ENCODE results near the gene SDK2.

SDK2 gene

GRCh38 chr17:73430848-73431247 lies 213.4 kb downstream of the SDK2 start:
- H3K36me3 Mint-ChIP-seq (ENCODE audit: low read depth): no peaks in the 10 kb centered on the region
- H3K9me3 Mint-ChIP-seq: no peaks in the 10 kb centered on the region
- H3K27ac Mint-ChIP-seq: no peak overlapping the region
- H3K4me3 Mint-ChIP-seq: no peak overlapping the region
- no peaks in the 10 kb centered on the region for H3K4me1 Mint-ChIP-seq (ENCODE audit: low read depth)
- H3K27me3 Mint-ChIP-seq: no peaks in the 10 kb centered on the region

DNA sequence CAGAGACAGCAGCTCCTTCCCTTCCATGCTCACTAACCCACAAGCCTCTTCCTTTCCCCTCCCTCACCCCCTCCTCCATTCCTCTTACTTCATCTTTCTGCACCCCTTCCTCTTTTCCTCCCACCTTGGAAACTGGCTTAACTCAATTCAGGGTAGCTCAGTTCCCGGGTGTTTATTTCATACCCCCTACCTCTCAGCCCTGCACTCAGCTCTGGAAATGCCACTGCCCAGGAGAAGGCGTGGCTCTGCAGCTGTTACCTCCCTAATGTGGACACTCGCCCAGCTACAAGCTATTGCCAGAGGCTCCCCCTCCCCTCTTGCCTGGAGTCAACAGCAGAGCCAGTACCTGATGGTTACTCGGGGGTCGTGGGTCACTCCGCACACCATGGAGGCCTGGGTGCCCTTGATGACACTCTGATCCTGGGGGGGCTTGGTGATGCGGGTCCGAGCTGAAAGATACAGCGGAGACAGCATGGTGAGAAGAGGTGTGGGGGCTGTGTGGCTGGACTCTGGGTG lies 214.0 kb downstream of the SDK2 start:
- H3K27me3 Mint-ChIP-seq: no peaks in the 10 kb centered on the region
- H3K36me3 Mint-ChIP-seq (ENCODE audit: low read depth): no peaks in the 10 kb centered on the region
- H3K4me3 Mint-ChIP-seq: no peak overlapping the region
- no peaks in the 10 kb centered on the region for H3K4me1 Mint-ChIP-seq (ENCODE audit: low read depth)
- no peak overlapping the region for H3K27ac Mint-ChIP-seq
- no peaks in the 10 kb centered on the region for H3K9me3 Mint-ChIP-seq

- Mint-ChIP-seq H3K27me3 (no peaks in the 10 kb centered on the region), H3K9me3 (no peaks in the 10 kb centered on the region), H3K4me1 (ENCODE audit: low read depth) (no peaks in the 10 kb centered on the region), H3K27ac (no peak overlapping the region), H3K4me3 (no peak overlapping the region), H3K36me3 (ENCODE audit: low read depth) (no peaks in the 10 kb centered on the region)
These were observed 214.6 kb downstream of the SDK2 start for GRCh38 chr17:73429440-73430164.

DNA sequence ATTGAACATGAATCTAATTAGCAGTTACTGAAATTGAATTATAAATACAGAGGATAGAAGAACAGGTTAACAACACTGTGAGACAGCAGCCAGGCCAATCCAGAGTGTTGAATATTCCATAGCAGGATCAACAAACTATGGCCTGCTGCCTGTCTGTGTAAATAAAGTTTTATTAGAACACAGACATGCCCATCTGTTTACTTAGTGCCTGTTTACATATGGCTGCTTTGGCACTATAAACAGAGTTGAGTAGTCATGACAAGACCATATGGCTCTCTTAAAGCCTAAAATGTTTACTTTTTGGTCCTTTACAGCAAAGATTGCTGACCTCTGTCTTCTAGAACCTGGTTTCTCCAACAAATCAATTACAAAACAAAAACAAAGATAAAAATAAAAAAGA lies 217.0 kb downstream of the SDK2 start:
- H3K36me3 Mint-ChIP-seq (ENCODE audit: low read depth): no peaks in the 10 kb centered on the region
- no peaks in the 10 kb centered on the region for H3K4me1 Mint-ChIP-seq (ENCODE audit: low read depth)
- H3K27me3 Mint-ChIP-seq: no peaks in the 10 kb centered on the region
- H3K27ac Mint-ChIP-seq: no peak overlapping the region
- H3K4me3 Mint-ChIP-seq: no peak overlapping the region
- no peaks in the 10 kb centered on the region for H3K9me3 Mint-ChIP-seq

DNA sequence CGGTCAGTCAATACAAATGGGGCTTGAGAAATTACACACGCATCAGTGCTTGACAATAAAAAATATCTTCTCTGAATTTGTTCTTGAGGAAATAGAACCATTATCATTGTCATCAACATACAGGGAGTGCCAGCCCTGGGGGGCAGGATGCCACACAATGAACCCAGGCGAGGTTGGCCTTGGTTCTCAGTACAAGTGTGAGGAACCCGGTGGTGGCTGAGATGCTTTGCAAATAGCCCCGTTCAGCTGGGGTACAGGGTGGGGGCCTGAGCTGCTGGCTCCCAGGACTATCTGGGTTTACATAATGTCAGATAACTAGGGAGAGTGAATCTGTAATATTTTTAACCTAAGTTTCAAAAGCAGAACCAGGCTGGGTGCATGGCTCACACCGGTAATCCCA lies 219.7 kb downstream of the SDK2 start:
- H3K4me1 Mint-ChIP-seq (ENCODE audit: low read depth): no peaks in the 10 kb centered on the region
- H3K36me3 Mint-ChIP-seq (ENCODE audit: low read depth): no peaks in the 10 kb centered on the region
- H3K27ac Mint-ChIP-seq: no peak overlapping the region
- H3K9me3 Mint-ChIP-seq: no peaks in the 10 kb centered on the region
- H3K27me3 Mint-ChIP-seq: no peaks in the 10 kb centered on the region
- no peak overlapping the region for H3K4me3 Mint-ChIP-seq

DNA sequence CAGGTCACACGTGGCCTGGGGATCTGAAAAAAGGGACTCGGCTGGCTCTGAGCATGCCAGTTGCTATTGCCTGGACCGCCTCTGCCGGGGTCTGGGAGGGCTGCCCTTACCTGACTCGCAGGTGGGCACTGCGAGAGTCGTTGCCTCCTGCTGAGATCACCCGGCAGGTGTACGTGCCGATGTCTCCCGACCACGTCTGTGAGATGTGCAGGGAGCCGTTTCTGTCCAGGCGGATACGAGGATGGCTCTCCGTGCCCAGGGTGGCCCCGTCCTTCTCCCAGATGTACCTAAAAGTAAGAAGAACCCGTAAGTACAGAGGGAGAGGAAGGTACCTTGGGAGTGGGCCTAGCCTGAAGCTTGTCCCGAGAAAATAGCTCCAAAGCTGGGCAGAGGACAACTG lies 220.4 kb downstream of the SDK2 start:
- no peak overlapping the region for H3K27ac Mint-ChIP-seq
- H3K4me3 Mint-ChIP-seq: no peak overlapping the region
- H3K9me3 Mint-ChIP-seq: no peaks in the 10 kb centered on the region
- H3K27me3 Mint-ChIP-seq: no peaks in the 10 kb centered on the region
- no peaks in the 10 kb centered on the region for H3K4me1 Mint-ChIP-seq (ENCODE audit: low read depth)
- no peaks in the 10 kb centered on the region for H3K36me3 Mint-ChIP-seq (ENCODE audit: low read depth)

DNA sequence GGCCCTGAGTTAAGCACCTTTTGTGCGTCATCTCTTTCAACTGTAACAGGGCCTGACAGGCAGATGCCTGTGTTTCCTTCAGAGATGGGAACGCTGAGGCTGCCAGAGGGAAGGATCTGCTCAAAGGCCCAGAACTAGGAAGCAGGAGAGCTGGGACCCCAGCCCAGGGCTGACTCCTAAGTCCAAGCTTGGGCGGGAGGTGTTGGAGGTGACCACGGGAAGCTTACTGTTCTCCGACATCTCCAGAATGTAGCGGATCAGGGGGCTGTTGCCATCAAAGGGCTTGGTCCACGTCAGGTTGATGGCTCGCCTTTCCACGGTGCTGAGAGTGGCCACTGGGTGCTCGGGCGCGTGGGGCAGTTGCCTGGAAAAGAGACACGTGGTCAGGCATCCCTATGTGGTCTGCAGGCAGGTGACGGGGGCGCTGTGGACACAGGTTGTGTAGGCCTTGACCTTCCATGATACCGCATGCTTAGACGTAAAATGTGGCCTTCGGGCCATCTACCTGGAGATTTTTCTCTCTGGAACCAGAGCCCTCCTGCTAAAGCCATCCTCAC lies 221.0 kb downstream of the SDK2 start:
- no peaks in the 10 kb centered on the region for H3K36me3 Mint-ChIP-seq (ENCODE audit: low read depth)
- H3K4me1 Mint-ChIP-seq (ENCODE audit: low read depth): no peaks in the 10 kb centered on the region
- H3K27ac Mint-ChIP-seq: no peak overlapping the region
- no peaks in the 10 kb centered on the region for H3K27me3 Mint-ChIP-seq
- no peak overlapping the region for H3K4me3 Mint-ChIP-seq
- H3K9me3 Mint-ChIP-seq: no peaks in the 10 kb centered on the region

DNA sequence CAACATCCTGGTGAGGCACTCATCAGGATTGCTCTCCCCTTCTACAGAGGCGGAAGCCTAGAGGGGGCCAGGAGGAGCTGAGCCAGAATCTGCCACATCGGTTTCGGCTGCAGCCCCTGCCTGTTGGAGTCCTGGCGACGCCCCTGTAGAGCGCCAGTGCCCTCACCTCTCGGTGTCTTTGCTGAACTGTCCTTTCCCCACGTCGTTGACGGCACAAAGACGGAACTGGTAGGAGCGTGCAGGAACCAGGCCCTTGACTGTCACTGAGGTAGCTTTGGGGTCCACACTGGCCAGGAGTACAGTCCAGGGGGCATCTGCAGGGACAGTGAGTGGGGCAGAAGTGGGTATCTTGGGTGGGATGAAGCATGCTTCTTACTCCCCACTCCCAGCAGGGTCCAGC lies 222.1 kb downstream of the SDK2 start:
- H3K27ac Mint-ChIP-seq: no peak overlapping the region
- H3K27me3 Mint-ChIP-seq: no peaks in the 10 kb centered on the region
- H3K9me3 Mint-ChIP-seq: no peaks in the 10 kb centered on the region
- H3K4me1 Mint-ChIP-seq (ENCODE audit: low read depth): no peaks in the 10 kb centered on the region
- no peaks in the 10 kb centered on the region for H3K36me3 Mint-ChIP-seq (ENCODE audit: low read depth)
- no peak overlapping the region for H3K4me3 Mint-ChIP-seq

- H3K27ac Mint-ChIP-seq: no peak overlapping the region
- no peaks in the 10 kb centered on the region for H3K27me3 Mint-ChIP-seq
- H3K36me3 Mint-ChIP-seq (ENCODE audit: low read depth): no peaks in the 10 kb centered on the region
- H3K4me3 Mint-ChIP-seq: no peak overlapping the region
- no peaks in the 10 kb centered on the region for H3K4me1 Mint-ChIP-seq (ENCODE audit: low read depth)
- no peaks in the 10 kb centered on the region for H3K9me3 Mint-ChIP-seq
These were observed 223.3 kb downstream of the SDK2 start for GRCh38 chr17:73420897-73421296.

DNA sequence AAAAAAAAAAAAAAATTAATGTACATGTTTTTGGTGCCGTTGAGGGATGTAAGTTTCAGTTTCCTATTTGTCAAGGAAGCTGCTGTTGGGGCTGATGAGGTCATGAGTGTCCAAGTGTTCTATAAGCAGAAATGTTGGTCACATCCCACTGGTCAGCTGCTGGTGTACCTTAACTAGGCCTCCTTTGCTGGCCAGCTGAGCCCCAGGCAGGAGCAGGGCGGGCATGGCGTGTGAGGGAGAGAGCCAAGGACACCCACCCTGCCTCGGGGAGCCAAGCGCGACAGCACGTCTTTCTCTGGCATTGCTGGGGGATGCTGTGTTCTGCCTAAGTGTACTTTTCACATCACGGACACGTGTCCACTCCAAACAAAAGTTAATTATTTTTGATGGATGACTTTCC lies 224.4 kb downstream of the SDK2 start:
- Mint-ChIP-seq H3K9me3 (no peaks in the 10 kb centered on the region), H3K4me1 (ENCODE audit: low read depth) (no peaks in the 10 kb centered on the region), H3K4me3 (no peak overlapping the region), H3K36me3 (ENCODE audit: low read depth) (no peaks in the 10 kb centered on the region), H3K27me3 (no peaks in the 10 kb centered on the region), H3K27ac (no peak overlapping the region)

DNA sequence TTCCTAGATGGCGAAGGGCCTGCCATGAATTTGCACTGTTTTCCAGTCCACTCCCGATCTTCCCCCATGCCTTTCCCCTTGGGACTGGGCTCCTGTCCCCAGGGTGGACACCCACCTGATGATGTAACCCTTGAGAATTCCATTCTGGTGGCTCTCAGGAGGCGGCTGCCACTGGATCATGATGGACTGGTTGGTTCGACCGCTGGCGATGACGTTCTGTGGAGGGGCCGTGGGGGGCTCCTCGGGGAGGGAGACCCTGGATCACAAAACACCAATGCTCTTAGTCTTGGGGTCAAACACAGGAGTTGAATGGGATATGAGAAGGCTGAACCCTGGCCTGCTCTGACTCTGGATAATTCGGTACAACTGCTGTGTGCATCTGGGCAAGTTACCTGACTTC lies 225.2 kb downstream of the SDK2 start:
- no peaks in the 10 kb centered on the region for H3K4me1 Mint-ChIP-seq (ENCODE audit: low read depth)
- no peaks in the 10 kb centered on the region for H3K27me3 Mint-ChIP-seq
- H3K9me3 Mint-ChIP-seq: no peaks in the 10 kb centered on the region
- H3K27ac Mint-ChIP-seq: no peak overlapping the region
- no peaks in the 10 kb centered on the region for H3K36me3 Mint-ChIP-seq (ENCODE audit: low read depth)
- H3K4me3 Mint-ChIP-seq: no peak overlapping the region

DNA sequence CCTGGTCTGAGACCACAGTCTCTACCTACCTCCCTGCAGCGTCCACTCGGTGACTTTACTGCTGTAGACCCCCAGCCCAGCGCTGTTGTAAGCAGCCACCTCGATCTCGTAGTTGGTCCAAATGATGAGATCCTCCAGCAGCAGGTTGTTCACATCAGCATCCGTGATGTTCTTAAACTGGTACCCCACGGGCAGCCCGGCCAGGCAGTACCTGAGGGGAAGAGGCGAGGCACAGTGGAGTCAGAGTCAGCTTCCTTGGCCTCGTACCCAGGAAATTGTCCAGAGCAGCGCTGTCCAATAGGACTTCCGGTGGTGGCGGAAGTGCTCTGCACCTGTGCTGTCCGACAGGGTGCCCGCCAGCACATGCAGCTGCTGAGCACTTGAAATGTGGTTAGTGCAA lies 228.5 kb downstream of the SDK2 start:
- Mint-ChIP-seq H3K4me1 (ENCODE audit: low read depth) (no peaks in the 10 kb centered on the region), H3K9me3 (no peaks in the 10 kb centered on the region), H3K27me3 (no peaks in the 10 kb centered on the region), H3K36me3 (ENCODE audit: low read depth) (no peaks in the 10 kb centered on the region), H3K4me3 (no peak overlapping the region), H3K27ac (no peak overlapping the region)

DNA sequence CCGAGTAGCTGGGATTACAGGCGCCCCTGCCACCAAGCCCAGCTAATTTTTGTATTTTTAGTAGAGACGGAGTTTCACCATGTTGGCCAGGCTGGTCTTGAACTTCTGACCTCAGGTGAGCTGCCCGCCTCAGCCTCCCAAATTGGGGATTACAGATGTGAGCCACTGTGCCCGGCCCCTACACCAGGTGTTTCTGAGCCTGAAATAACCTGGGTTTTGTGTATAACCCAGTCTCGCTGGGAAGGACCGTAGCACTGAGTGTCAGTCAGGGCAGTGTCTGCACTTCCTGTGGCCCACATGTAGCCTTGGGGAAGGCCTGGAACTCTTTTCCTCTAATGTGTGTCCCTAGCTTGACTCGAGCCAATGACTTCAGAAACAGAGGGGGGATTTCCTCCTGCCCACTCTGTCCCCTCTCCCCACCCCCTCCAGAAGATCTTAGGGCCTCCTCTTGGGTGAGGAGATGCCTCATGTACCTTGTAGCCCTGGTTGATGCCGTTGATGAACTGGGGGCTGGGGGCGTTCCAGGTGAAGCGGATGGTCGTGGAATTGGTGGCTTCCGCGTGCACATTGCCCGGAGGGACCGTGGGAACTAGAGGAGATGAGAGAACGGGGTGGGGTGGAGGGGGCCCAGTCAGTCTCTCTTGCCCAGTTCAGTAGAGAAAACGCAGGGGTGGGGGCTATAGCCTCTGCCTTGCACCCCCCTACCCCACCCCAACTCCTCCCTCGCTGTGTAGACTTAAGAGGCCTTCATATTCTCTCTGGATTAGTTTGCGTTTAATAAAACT lies 229.9 kb downstream of the SDK2 start:
- Mint-ChIP-seq H3K36me3 (ENCODE audit: low read depth) (no peaks in the 10 kb centered on the region), H3K4me3 (no peak overlapping the region), H3K9me3 (no peaks in the 10 kb centered on the region), H3K4me1 (ENCODE audit: low read depth) (no peaks in the 10 kb centered on the region), H3K27ac (no peak overlapping the region), H3K27me3 (no peaks in the 10 kb centered on the region)

- no peaks in the 10 kb centered on the region for H3K36me3 Mint-ChIP-seq (ENCODE audit: low read depth)
- H3K27me3 Mint-ChIP-seq: no peaks in the 10 kb centered on the region
- H3K27ac Mint-ChIP-seq: no peak overlapping the region
- H3K4me1 Mint-ChIP-seq (ENCODE audit: low read depth): no peaks in the 10 kb centered on the region
- H3K9me3 Mint-ChIP-seq: no peaks in the 10 kb centered on the region
- no peak overlapping the region for H3K4me3 Mint-ChIP-seq
These were observed 231.3 kb downstream of the SDK2 start for GRCh38 chr17:73412914-73413313.

DNA sequence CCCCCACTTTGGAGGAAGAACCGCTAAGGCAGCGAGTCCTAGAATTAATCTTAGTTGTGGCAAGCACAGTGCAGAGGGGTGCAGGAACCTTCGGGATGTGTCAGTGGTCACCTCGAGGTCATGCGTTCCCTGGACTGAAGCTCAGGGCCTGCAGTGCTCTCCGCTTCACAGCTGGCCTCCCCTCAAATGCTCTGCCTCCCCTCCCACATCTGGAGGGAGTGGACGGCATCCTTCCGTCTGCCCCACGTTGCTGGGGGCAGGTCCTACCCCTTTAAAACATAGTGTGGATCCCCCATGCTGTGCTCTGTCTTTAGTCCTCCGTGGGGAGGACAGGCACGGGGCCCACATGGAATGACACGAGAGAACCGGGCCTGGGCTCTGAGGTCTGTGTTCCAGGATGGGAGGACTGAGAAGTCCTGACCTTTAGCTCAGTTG lies 232.9 kb downstream of the SDK2 start:
- no peak overlapping the region for H3K27ac Mint-ChIP-seq
- H3K27me3 Mint-ChIP-seq: no peaks in the 10 kb centered on the region
- H3K9me3 Mint-ChIP-seq: no peaks in the 10 kb centered on the region
- no peaks in the 10 kb centered on the region for H3K4me1 Mint-ChIP-seq (ENCODE audit: low read depth)
- no peaks in the 10 kb centered on the region for H3K36me3 Mint-ChIP-seq (ENCODE audit: low read depth)
- H3K4me3 Mint-ChIP-seq: no peak overlapping the region
